HG03558 (cell line): ENCODE results near the gene SEMA4A.
"Not testable (repeated sequence)": the region's sequence is repeated elsewhere in the genome, so short reads cannot be mapped to it uniquely, and the experiment has no call there.

Experiments
- ATAC-seq: cut with Tn5 transposase; IDR thresholded peaks from one replicate; pipeline ENCODE4 v1.9.1; 2021; ENCODE audit warnings: moderate number of reproducible peaks; ENCODE audit not compliant: unreplicated experiment; ENCODE audit errors: extremely low read depth

The SEMA4A gene

DNA sequence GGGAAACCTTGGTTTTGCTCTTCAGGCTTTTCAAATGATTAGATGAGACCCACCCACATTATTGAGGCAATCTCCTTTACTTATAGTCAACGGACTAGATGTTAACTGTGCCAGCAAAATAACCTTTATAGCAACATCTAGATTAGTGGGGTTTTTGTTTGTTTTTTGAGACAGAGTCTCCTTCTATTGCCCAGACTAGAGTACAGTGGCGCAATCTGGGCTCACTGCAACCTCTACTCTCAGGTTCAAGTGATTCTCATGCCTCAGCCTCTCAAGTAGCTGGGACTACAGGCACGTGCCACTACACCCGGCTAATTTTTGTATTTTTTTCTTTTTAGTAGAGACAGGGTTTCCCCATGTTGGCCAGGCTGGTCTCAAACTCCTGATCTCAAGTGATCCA, 36.9 kb downstream of the SEMA4A start:
- not testable (repeated sequence) for ATAC-seq

DNA sequence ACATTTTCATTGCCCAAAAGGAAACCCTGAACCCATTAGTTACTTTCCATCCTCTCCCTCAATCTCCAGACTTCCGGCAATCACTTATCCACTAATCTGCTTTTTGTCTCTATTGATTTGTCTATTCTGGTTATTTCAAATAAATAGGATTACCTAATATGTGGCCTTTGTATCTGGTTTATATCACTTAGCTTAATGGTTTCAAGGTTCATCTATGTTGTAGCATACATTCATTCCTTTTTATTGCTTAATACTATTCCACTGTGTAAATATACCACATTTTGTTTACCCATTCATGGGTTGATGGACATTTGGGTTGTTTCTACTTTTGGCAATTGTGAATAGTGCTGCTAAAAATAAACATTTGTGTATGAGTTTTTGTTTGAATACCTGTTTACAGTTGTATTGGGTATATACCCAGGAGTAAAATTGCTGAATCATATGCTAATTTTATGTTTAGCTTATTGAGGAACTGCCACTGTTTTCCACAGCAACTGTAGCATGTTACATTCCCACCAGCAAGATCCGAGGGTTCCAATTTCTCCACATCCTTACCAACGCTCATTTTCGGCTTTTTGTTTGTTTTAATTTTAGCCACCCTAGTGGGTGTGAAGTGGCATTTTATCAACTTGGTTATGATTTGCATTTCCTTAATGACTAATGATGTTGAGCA, 38.0 kb downstream of the SEMA4A start:
- ATAC-seq: no peak

DNA sequence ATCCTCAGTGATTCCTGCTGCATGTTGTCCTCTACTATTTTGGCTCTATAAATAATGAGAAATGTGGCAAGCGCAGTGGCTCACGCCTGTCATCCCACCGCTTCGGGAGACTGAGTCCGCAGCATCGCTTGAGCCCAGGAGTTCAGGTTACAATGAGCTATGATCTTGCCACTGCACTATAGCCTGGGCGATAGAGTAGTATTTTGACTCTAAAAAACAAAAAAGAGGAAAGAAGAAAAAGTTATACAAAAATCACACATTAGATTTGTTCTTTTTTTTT, 39.8 kb downstream of the SEMA4A start:
- no peak for ATAC-seq

DNA sequence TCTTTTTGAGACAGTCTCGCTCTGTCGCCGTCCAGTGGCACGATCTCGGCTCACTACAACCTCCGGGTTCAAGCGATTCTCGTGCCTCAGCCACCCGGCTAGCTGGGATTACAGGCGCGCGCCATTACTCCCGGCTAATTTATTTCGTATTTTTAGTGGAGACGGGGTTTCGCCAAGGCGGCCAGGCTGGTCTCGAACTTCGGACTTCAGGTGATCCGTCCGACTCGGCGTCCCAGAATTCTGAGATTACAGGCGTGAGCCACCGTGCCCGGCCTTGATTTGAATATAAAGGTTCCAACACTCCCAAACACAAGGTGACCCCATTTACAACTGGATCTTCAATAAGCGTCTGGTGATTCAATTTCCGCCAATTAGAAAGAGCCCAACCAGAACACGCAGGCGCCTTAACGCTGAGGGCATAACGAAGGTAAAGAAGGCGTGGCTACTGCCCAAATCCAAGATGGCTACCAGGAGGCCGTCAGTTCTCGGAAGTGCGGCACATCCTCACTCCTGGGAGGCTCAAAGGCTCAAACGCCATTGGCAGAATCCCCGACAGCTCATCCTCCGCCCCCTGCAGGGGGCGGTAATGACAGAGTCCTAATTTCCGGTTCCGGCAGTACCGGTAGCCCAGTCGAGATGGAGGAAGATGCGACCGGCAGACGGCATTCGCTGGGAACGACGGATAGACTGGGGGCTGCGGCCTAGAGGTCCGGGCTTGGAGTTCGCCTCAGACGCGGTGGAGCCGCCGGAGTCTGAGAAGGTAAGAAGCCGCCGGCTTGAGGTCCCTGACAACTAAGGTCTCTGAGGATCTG, 40.3 kb downstream of the SEMA4A start, which contains the start of gene SLC25A44:
Gene SLC25A44, plus strand, starts transcription at position 617 of the 812 bp plus-strand sequence. CDS start 5,744 bp downstream, outside the sequence.
- ATAC-seq: peak; percentile 86

DNA sequence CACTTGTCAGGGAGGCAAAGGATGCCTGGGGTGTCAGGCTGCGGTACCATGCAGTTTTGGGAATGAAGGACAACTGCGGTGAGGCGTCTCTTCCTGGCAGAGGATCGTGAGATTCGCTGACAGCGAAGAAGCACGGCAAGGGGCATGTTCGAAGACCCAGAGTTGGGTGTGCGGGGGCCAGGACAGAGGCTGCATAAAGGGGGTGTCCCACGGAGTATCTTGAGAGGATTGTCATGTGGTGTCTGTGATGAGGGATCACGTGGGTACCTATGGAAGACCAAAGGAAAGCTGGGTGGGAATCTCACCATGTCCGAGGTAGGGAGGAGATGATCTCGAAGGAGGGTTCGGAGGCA, 40.9 kb downstream of the SEMA4A start:
- ATAC-seq: no peak

DNA sequence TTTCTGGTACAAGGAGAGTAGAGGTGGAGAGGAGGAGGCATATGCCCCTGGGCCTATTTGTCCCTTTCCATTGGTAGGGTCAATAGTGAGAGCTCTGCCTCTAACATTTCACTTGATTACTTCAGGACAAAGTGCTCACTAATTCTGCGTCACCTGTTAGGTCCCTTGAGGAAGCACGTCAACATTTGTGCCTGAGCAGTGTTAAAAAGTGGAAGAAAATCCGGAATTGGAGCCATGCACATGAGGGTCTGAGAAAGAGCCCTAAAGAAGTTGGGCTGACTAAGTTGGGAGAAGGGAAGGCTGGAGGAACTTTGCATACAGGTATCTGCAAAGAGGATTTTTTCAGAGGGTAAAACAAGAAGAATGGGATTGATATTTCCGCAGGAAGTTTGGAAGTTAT, 42.5 kb downstream of the SEMA4A start:
- ATAC-seq: no peak

DNA sequence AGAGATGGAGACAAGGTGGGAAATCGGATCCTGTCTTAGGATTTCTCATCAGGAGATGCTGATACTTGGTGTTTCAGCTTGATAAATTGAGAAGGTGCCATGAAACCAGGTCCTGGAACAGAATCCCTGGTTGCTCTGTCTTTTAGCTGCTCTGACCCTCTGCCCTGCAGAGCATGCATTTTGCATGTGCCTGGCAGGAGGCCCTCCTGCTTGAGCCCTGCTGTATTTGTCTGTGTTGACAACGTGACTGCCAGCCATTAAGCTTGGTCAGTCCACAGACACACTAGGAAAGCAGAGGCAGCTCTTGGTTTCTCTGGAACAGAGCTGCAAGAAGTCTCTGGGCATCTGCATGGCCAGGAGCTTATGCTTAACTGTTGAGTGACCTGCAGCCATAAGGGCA, 43.1 kb downstream of the SEMA4A start:
- ATAC-seq: no peak

DNA sequence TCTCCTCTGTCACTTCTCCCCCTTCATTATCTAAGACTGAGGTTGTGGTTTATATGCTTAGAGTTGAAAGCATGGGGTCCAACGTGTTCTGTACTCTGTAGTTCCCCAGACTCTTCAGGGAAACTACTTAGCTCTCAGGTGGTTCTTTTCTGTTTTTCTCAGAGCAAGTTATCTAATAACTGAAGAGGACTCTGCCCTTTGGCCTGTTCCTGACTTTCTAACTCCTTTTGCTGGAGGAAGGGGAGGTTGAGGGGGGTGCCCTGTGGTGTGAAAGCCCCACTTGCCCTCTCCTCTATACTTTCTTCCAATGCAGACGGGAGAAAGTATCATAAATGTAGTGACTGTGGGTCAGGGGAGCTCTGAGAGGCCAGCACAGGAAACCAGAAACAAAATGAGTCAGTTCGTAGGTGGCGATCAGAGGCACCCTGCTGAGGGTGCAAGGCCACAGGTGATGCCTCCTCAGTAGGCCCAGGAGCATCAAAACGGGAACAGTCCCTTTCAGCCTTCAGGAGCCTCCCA, 45.5 kb downstream of the SEMA4A start:
- ATAC-seq: no peak

DNA sequence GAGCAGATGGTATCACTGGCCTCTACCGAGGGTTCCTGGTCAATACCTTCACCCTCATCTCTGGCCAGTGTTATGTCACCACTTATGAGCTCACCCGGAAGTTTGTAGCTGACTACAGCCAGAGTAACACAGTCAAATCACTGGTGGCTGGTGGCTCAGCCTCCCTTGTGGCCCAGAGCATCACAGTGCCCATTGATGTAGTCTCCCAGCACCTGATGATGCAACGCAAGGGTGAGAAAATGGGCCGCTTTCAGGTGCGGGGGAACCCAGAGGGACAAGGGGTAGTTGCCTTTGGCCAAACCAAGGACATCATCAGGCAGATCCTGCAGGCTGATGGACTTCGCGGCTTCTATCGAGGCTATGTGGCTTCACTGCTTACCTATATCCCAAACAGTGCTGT, 46.7 kb downstream of the SEMA4A start:
- no peak for ATAC-seq

DNA sequence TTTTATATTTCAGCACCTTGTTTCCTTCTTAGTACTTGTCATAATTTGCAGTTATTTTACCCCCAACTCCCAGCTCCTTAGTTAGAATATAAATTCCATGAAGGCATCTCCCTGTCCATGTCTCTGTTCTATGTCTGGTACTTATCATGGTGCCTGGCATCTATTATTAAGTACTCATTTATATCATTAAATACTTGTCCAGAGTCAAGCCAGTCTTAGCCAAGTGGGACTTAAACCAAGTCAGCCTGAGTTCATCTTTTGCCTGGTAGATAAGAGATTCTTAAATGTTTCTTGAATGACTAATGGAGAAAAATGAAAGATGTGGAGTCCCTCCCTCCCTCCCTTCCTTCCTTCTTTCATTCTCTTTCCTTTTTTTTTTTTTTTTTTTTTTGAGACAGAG, 49.9 kb downstream of the SEMA4A start:
- no peak for ATAC-seq

DNA sequence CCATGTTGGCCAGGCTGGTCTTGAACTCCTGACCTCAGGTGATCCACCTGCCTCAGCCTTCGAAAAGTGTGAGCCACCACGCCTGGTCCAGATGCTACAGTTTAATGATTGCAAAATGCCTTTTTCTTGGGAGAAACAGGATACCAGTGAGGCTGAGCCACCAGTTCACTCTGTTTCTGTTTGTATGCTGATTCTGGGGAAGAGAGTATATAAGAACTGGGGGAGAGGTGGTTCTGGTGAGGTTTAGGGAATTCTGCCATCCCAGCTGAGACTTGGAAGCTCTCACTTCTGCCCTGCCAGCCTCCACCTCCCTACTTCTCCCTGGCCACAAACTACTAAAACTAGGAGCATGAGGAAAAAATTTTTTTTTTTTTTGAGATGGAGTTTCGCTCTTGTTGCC, 51.3 kb downstream of the SEMA4A start:
- no peak for ATAC-seq

DNA sequence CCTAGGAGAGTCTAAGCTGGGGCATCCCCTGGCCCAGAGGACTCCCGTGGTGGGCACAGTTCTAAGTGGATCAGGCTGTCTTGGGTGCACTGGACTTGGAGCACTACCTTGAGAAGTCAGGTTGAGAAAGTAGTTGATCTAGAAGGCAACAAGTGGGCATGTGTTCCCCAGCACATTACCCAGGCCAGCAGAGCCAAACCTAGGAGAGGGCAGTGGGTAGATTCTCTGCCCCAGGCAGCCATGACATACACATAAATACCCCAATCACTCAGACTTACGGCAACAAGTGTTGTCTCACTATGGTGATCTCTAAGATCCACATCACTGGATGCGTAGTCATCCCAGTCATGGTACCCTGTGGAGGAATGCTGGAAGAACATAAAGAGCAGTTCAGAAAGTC, 57.9 kb downstream of the SEMA4A start:
- ATAC-seq: no peak

DNA sequence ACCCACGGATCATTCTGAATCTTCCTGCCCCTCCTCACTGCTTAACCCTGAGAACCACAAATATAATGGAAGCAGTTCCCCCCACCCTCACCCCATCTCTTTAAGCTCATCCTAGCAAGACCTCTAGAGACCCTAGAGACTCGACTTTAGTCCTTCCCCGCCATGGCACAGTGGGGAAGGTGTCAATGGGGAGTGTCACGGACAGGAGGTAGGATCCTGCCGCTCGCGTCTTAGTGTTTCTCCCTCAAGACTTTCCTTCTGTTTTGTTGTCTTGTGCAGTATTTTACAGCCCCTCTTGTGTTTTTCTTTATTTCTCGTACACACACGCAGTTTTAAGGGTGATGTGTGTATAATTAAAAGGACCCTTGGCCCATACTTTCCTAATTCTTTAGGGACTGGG, 58.7 kb downstream of the SEMA4A start:
- ATAC-seq: no peak

DNA sequence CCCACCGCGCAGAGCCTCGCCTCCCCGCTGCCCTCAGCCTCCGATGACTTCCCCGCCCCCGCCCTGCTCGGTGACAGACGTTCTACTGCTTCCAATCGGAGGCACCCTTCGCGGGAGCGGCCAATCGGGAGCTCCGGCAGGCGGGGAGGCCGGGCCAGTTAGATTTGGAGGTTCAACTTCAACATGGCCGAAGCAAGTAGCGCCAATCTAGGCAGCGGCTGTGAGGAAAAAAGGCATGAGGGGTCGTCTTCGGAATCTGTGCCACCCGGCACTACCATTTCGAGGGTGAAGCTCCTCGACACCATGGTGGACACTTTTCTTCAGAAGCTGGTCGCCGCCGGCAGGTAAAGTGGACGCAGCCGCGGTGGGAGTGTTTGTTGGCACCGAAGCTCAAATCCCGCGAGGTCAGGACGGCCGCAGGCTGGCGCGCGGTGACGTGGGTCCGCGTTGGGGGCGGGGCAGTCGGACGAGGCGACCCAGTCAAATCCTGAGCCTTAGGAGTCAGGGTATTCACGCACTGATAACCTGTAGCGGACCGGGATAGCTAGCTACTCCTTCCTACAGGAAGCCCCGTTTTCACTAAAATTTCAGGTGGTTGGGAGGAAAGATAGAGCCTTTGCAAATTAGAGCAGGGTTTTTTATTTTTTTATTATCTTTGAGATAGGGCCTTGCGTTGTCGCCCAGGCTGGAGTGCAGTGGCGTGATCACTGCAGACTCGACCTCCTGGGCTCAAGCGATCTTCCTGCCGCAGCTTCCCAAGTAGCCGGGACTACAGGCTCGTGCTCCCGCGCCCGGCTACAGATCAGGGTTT, 59.7 kb downstream of the SEMA4A start, which contains the start of gene PMF1:
Gene PMF1, plus strand, starts transcription at position 175 of the 811 bp plus-strand sequence. Its CDS starts 9 bp downstream, at position 184.
- ATAC-seq: no peak

DNA sequence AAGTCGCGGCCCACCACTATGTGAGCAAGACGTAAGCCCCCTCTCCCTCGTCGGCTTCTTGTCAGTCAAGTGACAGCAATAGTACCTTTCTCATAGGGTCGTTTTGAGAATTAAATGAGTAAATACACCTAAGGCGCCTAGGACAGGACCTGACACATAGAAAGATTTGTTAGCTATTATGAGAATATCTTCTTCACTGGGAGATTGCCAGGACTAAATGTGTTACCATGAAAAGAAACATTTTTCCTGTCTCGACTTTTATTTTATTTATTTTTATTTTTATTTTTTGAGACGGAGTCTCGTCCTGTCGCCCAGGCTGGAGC, 60.2 kb downstream of the SEMA4A start:
- ATAC-seq: no peak

DNA sequence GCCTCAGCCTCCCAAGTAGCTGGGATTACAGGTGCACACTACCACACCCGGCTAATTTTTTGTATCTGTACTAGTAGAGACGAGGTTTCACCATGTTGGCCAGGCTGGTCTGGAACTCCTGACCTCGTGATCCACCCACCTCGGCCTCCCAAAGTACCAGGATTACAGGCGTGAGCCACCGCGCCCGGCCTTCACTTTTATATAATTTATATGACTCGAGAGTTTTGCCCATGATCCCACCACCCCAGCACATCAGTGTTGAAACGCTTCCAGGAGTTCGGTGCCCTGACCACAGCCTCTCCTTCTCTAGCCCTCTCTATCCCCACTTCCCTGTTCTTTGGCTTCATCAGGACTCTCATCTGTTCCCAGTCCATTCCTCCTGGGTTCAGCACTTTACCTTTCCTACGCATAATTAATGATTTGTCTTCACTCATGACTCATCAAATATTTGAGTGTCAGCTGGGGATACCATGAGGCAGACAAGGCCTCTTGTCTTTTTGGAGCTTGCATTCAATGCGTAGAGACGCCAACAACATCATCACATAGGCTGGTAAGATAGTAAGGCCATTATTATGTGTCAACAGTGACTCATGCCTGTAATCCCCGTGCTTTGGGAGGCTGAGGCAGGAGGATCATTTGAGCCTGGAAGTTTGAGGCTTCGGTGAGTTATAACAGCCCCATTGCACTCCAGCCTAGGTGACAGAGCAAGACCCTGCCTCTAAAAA, 60.8 kb downstream of the SEMA4A start:
- no peak for ATAC-seq

DNA sequence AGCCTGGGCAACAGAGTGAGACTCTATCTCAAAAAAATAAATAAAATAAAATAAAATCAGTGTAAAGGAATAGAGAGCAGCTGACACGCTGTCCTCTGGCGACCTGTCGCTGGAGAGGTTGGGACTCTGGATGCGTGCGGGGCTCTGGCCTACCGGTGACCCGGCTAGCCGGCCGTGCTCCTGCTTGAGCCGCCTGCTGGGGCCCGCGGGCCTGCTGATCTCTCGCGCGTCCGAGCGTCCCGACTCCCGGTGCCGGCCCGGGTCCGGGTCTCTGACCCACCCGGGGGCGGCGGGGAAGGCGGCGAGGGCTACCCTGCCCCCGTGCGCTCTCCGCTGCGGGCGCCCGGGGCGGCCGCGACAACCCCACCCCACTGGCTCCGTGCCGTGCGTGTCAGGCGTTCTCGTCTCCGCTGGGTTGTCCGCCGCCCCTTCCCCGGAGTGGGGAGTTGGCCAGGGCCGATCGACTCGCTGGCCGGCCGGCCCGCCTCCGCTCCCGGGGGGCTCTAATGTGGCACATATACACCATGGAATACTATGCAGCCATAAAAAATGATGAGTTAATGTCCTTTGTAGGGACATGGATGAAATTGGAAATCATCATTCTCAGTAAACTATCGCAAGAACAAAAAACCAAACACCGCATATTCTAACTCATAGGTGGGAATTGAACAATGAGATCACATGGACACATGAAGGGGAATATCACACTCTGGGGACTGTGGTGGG, 63.1 kb downstream of the SEMA4A start:
- not testable (repeated sequence) for ATAC-seq

DNA sequence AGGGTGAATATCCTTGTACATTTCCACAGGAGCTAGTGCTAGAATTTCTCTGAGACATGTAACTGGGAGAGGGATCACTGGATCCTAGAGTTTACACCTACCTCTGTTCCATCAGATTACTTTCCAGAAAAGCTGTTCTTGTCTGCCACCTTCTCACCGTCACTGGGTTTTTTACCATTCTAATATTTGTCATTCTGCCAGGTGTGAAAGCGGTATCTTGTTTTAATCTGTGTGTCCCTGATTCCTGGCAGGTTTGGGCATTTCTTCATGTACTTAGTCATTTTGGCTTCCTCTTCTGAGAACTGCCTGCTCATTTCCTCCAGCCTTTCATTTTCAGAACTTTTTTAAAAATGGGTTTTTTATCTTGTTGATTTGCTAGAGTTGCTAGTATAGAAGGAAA, 64.5 kb downstream of the SEMA4A start:
- no peak for ATAC-seq

DNA sequence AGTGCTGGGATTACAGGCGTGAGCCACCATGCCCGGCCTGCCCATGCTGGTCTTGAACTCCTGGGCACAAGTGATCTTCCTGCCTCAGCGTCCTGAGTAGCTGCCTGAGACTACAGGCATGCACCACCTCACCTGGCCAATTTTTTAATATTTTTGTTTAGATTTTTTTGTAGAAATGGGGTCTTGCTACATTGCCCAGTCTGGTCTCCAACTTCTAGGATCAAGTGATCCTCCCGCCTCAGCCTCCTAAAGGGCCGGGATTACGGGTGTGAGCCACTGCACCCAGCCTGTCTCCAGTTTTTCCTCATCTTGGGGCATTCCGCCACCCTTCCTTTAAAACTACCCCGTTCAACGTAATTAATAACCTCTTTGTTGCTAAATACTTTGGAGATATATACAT, 66.8 kb downstream of the SEMA4A start:
- ATAC-seq: no peak
